HG03025 (cell line): ENCODE data around the gene VPS45.
"Not testable (repeated sequence)": the region's sequence is repeated elsewhere in the genome, so short reads cannot be mapped to it uniquely, and the experiment has no call there.

Experiments
- ATAC-seq: cut with Tn5 transposase; IDR thresholded peaks from one replicate; pipeline ENCODE4 v1.9.1; 2021; ENCODE audit warnings: mild to moderate bottlenecking, moderate library complexity; ENCODE audit not compliant: unreplicated experiment, low FRiP score

VPS45 gene

DNA sequence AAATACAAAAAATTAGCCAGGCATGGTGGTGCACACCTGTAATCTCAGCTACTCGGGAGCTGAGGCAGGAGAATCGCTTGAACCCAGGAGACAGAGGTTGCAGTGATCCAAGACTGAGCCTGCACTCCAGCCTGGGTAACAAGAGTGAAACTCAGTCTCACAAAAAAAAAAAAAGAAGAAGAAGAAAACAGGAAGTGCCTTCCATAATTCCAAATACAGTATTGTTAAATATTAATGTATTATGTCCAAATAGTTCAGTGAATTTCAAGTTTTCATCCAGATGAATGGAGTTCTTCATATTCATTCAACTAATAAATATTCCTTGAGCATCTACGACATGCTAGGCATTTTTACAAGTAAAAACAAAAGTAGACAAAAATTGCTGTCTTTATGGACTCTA, 115.5 kb downstream of the VPS45 start:
- no peak for ATAC-seq

DNA sequence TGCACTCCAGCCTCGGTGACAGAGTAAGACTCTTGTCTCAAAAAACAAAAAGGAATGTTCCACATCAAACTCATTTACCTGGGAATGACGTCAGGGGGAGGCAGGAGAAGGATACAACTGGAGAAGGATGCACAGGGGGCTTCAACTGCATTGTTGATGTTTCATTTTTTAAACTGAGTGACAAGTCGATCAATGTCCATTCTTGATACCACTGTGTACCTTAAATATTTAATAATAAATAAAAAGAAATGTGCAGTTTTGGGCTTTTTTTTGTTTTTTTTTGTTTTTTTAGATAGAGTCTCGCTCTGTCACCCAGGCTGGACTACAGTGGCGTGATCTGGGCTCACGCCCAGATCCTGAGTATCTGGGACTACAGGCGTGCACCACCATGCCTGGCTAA, 117.9 kb downstream of the VPS45 start:
- ATAC-seq, result no peak

GRCh38 chr1:150186438-150186788, 118.8 kb downstream of the VPS45 start:
- ATAC-seq, result not testable (repeated sequence)

DNA sequence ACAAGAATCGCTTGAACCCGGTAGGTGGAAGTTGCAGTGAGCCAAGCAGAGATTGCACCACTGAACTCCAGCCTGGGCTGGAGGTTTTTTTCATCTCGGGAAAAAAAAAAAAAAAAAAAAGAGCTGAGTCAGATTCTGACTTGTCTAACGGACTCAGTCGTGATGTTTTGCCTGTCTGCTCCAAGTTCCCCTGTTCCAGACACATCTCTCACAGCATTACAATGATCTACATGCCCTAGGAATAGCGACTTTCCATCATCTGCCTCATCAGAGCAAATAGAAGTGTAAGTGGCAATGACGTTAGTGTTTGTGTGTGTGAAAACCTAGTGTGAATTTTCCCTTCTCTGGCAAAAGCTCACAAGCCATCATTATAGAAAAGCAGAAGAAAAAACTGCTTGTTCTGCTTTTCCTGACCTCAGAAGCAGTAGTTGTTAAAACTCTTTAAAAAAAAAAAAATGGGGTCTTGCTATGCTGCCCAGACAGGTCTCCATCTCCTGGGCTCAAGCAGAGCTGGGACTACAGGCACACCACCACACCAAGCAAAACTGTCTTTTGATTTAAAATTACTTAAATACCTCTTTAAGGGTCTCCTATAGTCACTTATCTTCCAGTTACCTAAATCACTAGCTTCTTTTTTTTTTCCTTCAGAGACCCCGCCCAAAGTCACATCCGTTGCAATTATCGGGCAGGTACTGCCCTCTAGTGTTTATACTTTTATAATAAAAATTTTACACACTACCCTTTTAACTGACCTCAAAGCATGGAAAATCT, 119.4 kb downstream of the VPS45 start:
- ATAC-seq, result no peak

- ATAC-seq, result no peak
Observed at GRCh38 chr1:150187560-150187931, 120.0 kb downstream of the VPS45 start.

DNA sequence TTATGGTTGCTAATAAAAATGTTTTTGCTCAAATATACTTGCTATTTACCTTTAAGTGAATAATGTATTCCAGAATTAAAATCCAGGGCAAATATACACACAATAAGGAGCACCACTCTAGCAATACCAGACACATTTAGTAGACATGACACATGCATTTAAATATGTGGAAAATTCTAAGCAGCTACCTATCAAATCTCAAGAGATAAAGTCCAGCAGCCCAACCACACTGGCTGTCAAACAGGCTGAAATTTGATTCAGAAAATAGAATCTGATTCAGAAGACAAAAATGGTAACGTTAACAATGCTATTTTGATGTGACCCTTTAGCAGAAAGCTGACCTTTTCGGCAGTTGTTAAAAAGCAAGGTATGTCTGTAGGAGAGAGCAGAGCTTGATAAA, 124.4 kb downstream of the VPS45 start:
- ATAC-seq, result no peak

DNA sequence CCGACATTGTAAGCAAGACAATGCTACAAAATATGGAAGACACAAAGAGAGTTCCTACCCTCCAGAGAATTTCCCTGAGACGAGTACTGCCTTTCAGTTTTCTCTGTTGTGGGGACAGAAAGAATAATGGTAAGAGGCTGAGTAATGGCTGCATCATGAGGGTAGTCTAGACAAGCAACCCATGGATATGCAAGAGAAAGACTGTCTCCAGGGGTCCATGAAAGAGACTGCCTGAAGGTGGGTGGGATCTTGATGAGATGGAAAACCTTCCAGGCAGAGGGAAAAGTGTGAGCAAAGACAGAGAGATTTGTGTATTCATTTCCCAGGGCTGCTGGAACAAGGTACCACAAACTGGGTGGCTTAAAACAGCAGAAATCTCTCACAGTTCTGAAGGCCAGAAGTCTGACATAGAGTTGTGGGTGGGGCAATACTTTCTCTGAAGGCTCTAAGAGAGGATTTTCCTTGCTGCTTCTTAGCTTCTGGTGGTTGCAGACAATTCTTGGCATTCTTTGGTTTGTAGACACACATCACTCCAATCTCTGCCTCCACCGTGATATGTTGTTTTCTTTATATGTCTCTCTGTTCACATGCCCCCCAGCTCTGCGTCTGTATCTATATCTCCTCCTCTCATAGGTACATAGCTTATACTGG, 126.9 kb downstream of the VPS45 start:
- ATAC-seq, result no peak
